ENCODE measurements around the gene THEM5. TPM values are rescaled to one million over a fixed set of nuclear protein-coding genes. Genes with fewer than 3 reads are reported as not detected.

THEM5 gene
- polyA plus RNA-seq, 1 donor (not counting 4 experiments of a cell fraction or from before 2014, with no cell fraction given) = 0.18 TPM

DNA sequence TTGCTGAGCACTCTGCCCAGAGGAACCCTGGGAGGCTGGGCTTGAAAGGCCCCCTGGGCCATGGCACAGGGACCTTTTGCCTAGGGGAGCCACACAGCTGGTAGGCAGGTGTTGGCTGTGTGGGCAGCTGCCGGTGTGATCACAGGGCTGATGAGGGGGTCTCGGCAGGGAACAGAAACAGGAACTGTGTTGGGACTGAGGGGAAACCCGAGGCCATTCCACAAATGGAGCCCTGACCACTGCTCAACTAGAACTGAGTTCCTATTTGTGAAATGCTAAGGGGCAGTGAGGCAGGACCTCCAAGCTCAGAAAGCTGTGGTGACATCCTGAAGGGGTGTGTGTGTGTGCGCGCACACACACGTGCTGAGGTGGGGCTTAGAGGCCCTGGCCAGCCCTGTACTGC, 6.4 kb upstream of the THEM5 start:
- no peak for TF ChIP-seq CTCF (optimal IDR thresholded peaks at IDR 0.05 in 1 of 3, IDR thresholded peaks at IDR 0.05 in 1 of 3, conservative IDR thresholded peaks at IDR 0.05 in 1 of 3; ENCODE audit: extremely low read depth in 1 of 3, insufficient read depth in 2 of 3, low read length in 3 of 3)
- no peak for TF ChIP-seq EZH2 (IDR thresholded peaks at IDR 0.05; ENCODE audit: low read length)
- dilution Hi-C loops (cut with MboI; ENCODE audit: extremely low pct_ligation_motif_present, low sequenced_read_pairs) = no loop called here
- peak overlapping the region; percentile 58 for H2AFZ ChIP-seq (ENCODE audit: control insufficient read depth, low read length)

GRCh38 chr1:151858886-151859665, 5.6 kb upstream of the THEM5 start:
- dilution Hi-C loops (cut with MboI; ENCODE audit: extremely low pct_ligation_motif_present, low sequenced_read_pairs) = no loop called here
- Histone ChIP-seq H3K79me2 (ENCODE audit: control insufficient read depth, insufficient read depth, low read length) (no peaks in the 10 kb centered on the region), H3K27ac (ENCODE audit: control insufficient read depth, insufficient read depth, low read length) (peak overlapping the region; percentile 17), H3K36me3 (ENCODE audit: control insufficient read depth in 2 of 2, extremely low read depth in 1 of 2, insufficient read depth in 2 of 2, low read length in 2 of 2) (no peaks in the 10 kb centered on the region), H3K4me2 (ENCODE audit: control insufficient read depth, extremely low read depth, insufficient read depth, low read depth, low read length) (no peak overlapping the region), H3K9me3 (ENCODE audit: control insufficient read depth, low read depth, low read length) (no peaks in the 10 kb centered on the region), H3K27me3 (ENCODE audit: control insufficient read depth, extremely low read depth, insufficient read depth, low read length) (no peaks in the 10 kb centered on the region), H3K4me1 (ENCODE audit: control insufficient read depth, extremely low read depth, insufficient read depth, low read length) (peaks cover 33% of the 10 kb centered on the region), H3K9me1 (ENCODE audit: control insufficient read depth, extremely low read depth, insufficient read depth, low read length) (no peaks in the 10 kb centered on the region), H4K20me1 (ENCODE audit: control insufficient read depth, extremely low read depth, insufficient read depth, low read length) (no peaks in the 10 kb centered on the region), H3K4me3 (ENCODE audit: control insufficient read depth in 2 of 3, extremely low read depth in 1 of 3, insufficient read depth in 2 of 3, low read depth in 1 of 3, low read length in 3 of 3) (no peak overlapping the region), H2AFZ (ENCODE audit: control insufficient read depth, low read length) (peak overlapping the region; percentile 58), H3K9ac (ENCODE audit: control insufficient read depth, extremely low read depth, insufficient read depth, low read length) (no peak overlapping the region)
- no peak for FAIRE-seq
- TF ChIP-seq EZH2 (IDR thresholded peaks at IDR 0.05; ENCODE audit: low read length) = no peak
- no peak for TF ChIP-seq CTCF (optimal IDR thresholded peaks at IDR 0.05 in 1 of 3, IDR thresholded peaks at IDR 0.05 in 1 of 3, conservative IDR thresholded peaks at IDR 0.05 in 1 of 3; ENCODE audit: extremely low read depth in 1 of 3, insufficient read depth in 2 of 3, low read length in 3 of 3)
- DNase-seq (ENCODE audit: low read depth, low spot score) = no peak

More for the DNA sequence above, 6.4 kb upstream of the THEM5 start:
- Histone ChIP-seq H3K36me3 (ENCODE audit: control insufficient read depth in 2 of 2, extremely low read depth in 1 of 2, insufficient read depth in 2 of 2, low read length in 2 of 2) (no peaks in the 10 kb centered on the region), H3K27ac (ENCODE audit: control insufficient read depth, insufficient read depth, low read length) (no peak overlapping the region), H4K20me1 (ENCODE audit: control insufficient read depth, extremely low read depth, insufficient read depth, low read length) (no peaks in the 10 kb centered on the region), H3K79me2 (ENCODE audit: control insufficient read depth, insufficient read depth, low read length) (no peaks in the 10 kb centered on the region), H3K9ac (ENCODE audit: control insufficient read depth, extremely low read depth, insufficient read depth, low read length) (no peak overlapping the region), H3K9me1 (ENCODE audit: control insufficient read depth, extremely low read depth, insufficient read depth, low read length) (no peaks in the 10 kb centered on the region), H3K27me3 (ENCODE audit: control insufficient read depth, extremely low read depth, insufficient read depth, low read length) (no peaks in the 10 kb centered on the region), H3K4me1 (ENCODE audit: control insufficient read depth, extremely low read depth, insufficient read depth, low read length) (peaks cover 33% of the 10 kb centered on the region), H3K4me3 (ENCODE audit: control insufficient read depth in 2 of 3, extremely low read depth in 1 of 3, insufficient read depth in 2 of 3, low read depth in 1 of 3, low read length in 3 of 3) (no peak overlapping the region), H3K4me2 (ENCODE audit: control insufficient read depth, extremely low read depth, insufficient read depth, low read depth, low read length) (peak overlapping the region; percentile 15), H3K9me3 (ENCODE audit: control insufficient read depth, low read depth, low read length) (no peaks in the 10 kb centered on the region)
- no peak for FAIRE-seq
- no peak for DNase-seq (ENCODE audit: low read depth, low spot score)
